ENCODE results near the gene OAT. TPM values are rescaled to one million over a fixed set of nuclear protein-coding genes. Genes with fewer than 3 reads are reported as not detected.
"Not testable (repeated sequence)": the region's sequence is repeated elsewhere in the genome, so short reads cannot be mapped to it uniquely, and the experiment has no call there.

Gene OAT
- total RNA-seq, 1 experiment from 2014 or later, result 67.9 TPM

DNA sequence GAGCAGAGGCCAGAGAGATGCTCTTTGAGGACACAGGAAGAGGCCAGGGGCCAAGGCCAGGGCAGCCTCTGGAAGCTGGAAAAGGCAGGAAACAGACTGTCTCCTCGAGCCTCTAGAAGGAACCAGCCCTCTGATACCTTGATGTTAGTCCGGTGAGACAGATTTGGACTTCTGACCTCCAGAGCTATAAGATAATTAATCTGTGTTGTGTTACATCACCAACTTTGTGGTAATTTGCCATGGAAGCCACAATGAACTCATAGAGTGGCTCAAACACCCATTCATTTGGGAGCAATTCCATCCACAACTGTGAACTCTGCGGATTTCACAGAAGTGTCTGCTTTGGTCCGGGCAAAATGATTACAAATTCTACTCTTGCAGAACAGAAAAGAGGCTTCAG, 48.7 kb downstream of the OAT start:
- TF ChIP-seq, protein P1, sequence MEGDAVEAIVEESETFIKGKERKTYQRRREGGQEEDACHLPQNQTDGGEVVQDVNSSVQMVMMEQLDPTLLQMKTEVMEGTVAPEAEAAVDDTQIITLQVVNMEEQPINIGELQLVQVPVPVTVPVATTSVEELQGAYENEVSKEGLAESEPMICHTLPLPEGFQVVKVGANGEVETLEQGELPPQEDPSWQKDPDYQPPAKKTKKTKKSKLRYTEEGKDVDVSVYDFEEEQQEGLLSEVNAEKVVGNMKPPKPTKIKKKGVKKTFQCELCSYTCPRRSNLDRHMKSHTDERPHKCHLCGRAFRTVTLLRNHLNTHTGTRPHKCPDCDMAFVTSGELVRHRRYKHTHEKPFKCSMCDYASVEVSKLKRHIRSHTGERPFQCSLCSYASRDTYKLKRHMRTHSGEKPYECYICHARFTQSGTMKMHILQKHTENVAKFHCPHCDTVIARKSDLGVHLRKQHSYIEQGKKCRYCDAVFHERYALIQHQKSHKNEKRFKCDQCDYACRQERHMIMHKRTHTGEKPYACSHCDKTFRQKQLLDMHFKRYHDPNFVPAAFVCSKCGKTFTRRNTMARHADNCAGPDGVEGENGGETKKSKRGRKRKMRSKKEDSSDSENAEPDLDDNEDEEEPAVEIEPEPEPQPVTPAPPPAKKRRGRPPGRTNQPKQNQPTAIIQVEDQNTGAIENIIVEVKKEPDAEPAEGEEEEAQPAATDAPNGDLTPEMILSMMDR (conservative IDR thresholded peaks at IDR 0.05), result no peak
- DNase-seq, result no peak
- no peak overlapping the region for H2AK5ac ChIP-seq (ENCODE audit: insufficient read length, low read length)

DNA sequence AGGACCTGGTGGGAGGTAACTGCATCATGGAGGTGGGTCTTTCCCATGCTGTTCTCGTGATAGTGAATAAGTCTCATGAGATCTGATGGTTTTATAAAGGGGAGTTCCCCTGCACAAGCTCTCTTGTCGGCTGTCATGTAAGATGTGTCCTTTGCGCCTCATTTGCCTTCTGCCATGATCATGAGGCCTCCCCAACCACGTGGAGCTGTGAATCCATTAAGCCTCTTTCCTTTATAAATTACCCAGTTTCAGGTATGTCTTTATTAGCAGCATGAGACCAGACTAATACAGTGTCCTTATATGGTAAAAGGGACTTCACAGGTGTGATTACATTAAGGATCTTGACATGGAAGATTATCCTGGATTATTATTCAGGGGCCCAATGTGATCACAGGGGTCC, 49.2 kb downstream of the OAT start:
- not testable (repeated sequence) for H3K9ac ChIP-seq (ENCODE audit: extremely low read depth, insufficient read length, low read length); H3K27ac Mint-ChIP-seq; H4K8ac ChIP-seq (replicated peaks; ENCODE audit: insufficient read length, low read depth, low read length); H2AK5ac ChIP-seq (ENCODE audit: insufficient read length, low read length); H2BK120ac ChIP-seq (ENCODE audit: low read depth, low read length, poor library complexity, severe bottlenecking); H3K4ac ChIP-seq (ENCODE audit: low read depth, low read length); H3K36me3 Mint-ChIP-seq (ENCODE audit: insufficient read depth in 1 of 3, low read depth in 3 of 3); H3K4me1 ChIP-seq (ENCODE audit: insufficient read depth, low read length); H3K23ac ChIP-seq (ENCODE audit: insufficient read length, low read depth, low read length); H3K79me1 ChIP-seq (ENCODE audit: insufficient read depth, low read depth, low read length, poor library complexity, severe bottlenecking); H3T11ph ChIP-seq (ENCODE audit: low read length); H3K79me2 ChIP-seq (ENCODE audit: insufficient read depth, low read length); H4K91ac ChIP-seq (ENCODE audit: insufficient read length, low read depth, low read length); H2BK5ac ChIP-seq (ENCODE audit: insufficient read length, low read length); H3K23me2 ChIP-seq (ENCODE audit: insufficient read length, low read depth, low read length, poor library complexity, severe bottlenecking); H3K27me3 ChIP-seq (ENCODE audit: insufficient read depth, low read length); H3K9me3 Mint-ChIP-seq; H3K9me3 ChIP-seq (ENCODE audit: control insufficient read depth, low read depth, low read length); DNase-seq; H3K56ac ChIP-seq (ENCODE audit: insufficient read length, low read depth, low read length); H3K4me2 ChIP-seq (ENCODE audit: insufficient read depth, insufficient read length, low read length); H3K4me3 Mint-ChIP-seq; H2BK15ac ChIP-seq (ENCODE audit: low read depth, low read length); H2BK12ac ChIP-seq (ENCODE audit: insufficient read length, low read depth, low read length); H4K20me1 ChIP-seq (ENCODE audit: control insufficient read depth, insufficient read depth, insufficient read length); H3K14ac ChIP-seq (ENCODE audit: insufficient read depth, low read length); H3K27ac ChIP-seq (ENCODE audit: insufficient read length, low read depth, low read length); H4K5ac ChIP-seq (ENCODE audit: insufficient read length, low read depth, low read length); H2AFZ ChIP-seq (ENCODE audit: low read length); H2BK20ac ChIP-seq (ENCODE audit: low read depth, low read length, poor library complexity, severe bottlenecking); H3K18ac ChIP-seq (ENCODE audit: insufficient read length, low read depth, low read length)
- peaks cover 35% of the 10 kb centered on the region for H3K27me3 Mint-ChIP-seq (ENCODE audit: low read depth)
- peaks cover 8 to 12% of the 10 kb centered on the region in 2 experiments for H3K4me1 Mint-ChIP-seq
- no CpG with 5 or more reads among the region's 4 CpGs for WGBS (ENCODE audit: extremely low coverage, insufficient read length, low lambda C conversion rate)

More for the DNA sequence above, 48.7 kb downstream of the OAT start:
- H3K27me3 Mint-ChIP-seq (ENCODE audit: low read depth), result peaks cover 35% of the 10 kb centered on the region
- H3K56ac ChIP-seq (ENCODE audit: insufficient read length, low read depth, low read length), result no peak overlapping the region
- no peaks in the 10 kb centered on the region for H3K79me2 ChIP-seq (ENCODE audit: insufficient read depth, low read length)
- H3K4me1 ChIP-seq (ENCODE audit: insufficient read depth, low read length), result no peaks in the 10 kb centered on the region
- H4K8ac ChIP-seq (replicated peaks; ENCODE audit: insufficient read length, low read depth, low read length), result no peak overlapping the region
- H3K4me3 Mint-ChIP-seq, result no peak overlapping the region
- no peaks in the 10 kb centered on the region for H3K23me2 ChIP-seq (ENCODE audit: insufficient read length, low read depth, low read length, poor library complexity, severe bottlenecking)
- no peaks in the 10 kb centered on the region for H3K79me1 ChIP-seq (ENCODE audit: insufficient read depth, low read depth, low read length, poor library complexity, severe bottlenecking)
- H4K20me1 ChIP-seq (ENCODE audit: control insufficient read depth, insufficient read depth, insufficient read length), result no peaks in the 10 kb centered on the region
- H3K27me3 ChIP-seq (ENCODE audit: insufficient read depth, low read length), result no peaks in the 10 kb centered on the region
- no peak overlapping the region for H4K91ac ChIP-seq (ENCODE audit: insufficient read length, low read depth, low read length)
- H3K23ac ChIP-seq (ENCODE audit: insufficient read length, low read depth, low read length), result no peak overlapping the region
- H3T11ph ChIP-seq (ENCODE audit: low read length), result no peak overlapping the region
- H3K27ac ChIP-seq (ENCODE audit: insufficient read length, low read depth, low read length), result no peak overlapping the region
- H3K9me3 ChIP-seq (ENCODE audit: control insufficient read depth, low read depth, low read length), result no peaks in the 10 kb centered on the region
- no peaks in the 10 kb centered on the region; a peak in 2 of 5 replicates for H3K9me3 Mint-ChIP-seq
- H3K9ac ChIP-seq (ENCODE audit: extremely low read depth, insufficient read length, low read length), result no peak overlapping the region
- H3K4ac ChIP-seq (ENCODE audit: low read depth, low read length), result no peak overlapping the region
- H3K36me3 Mint-ChIP-seq (ENCODE audit: insufficient read depth in 1 of 3, low read depth in 3 of 3), result no peaks in the 10 kb centered on the region; a peak in 1 of 7 replicates
- no CpG with 5 or more reads among the region's 4 CpGs for WGBS (ENCODE audit: extremely low coverage, insufficient read length, low lambda C conversion rate)
- no peak overlapping the region for H2BK15ac ChIP-seq (ENCODE audit: low read depth, low read length)
- no peak overlapping the region for H2BK120ac ChIP-seq (ENCODE audit: low read depth, low read length, poor library complexity, severe bottlenecking)
- H3K4me1 Mint-ChIP-seq, result peaks cover 13 to 16% of the 10 kb centered on the region in 2 experiments
- H2BK5ac ChIP-seq (ENCODE audit: insufficient read length, low read length), result no peak overlapping the region
- no peak overlapping the region for H2BK20ac ChIP-seq (ENCODE audit: low read depth, low read length, poor library complexity, severe bottlenecking)
- no peak overlapping the region for H3K4me2 ChIP-seq (ENCODE audit: insufficient read depth, insufficient read length, low read length)
- H3K14ac ChIP-seq (ENCODE audit: insufficient read depth, low read length), result no peak overlapping the region
- no peak overlapping the region for H3K18ac ChIP-seq (ENCODE audit: insufficient read length, low read depth, low read length)
- H4K5ac ChIP-seq (ENCODE audit: insufficient read length, low read depth, low read length), result no peak overlapping the region
- no peak overlapping the region for H2BK12ac ChIP-seq (ENCODE audit: insufficient read length, low read depth, low read length)
- no peak overlapping the region for H2AFZ ChIP-seq (ENCODE audit: low read length)
- no peak overlapping the region for H3K27ac Mint-ChIP-seq
